A673 (cell line): ENCODE results near the gene FASTKD2. TPM values are rescaled to one million over a fixed set of nuclear protein-coding genes. Genes with fewer than 3 reads are reported as not detected.

ENCODE experiments used
- Bru-seq: library from RNA; stranded (reverse); fragments of 400-500 nt; gene quantifications from one replicate; lab custom pipeline; 2021; lab: Mats Ljungman, UMichigan
- BruChase-seq, 2 experiments: library from RNA; stranded (reverse); fragments of 400-500 nt; gene quantifications; one replicate each; lab custom pipeline; 2021; lab: Mats Ljungman, UMichigan
- BruUV-seq: library from RNA; stranded (reverse); fragments of 400-500 nt; replicated peaks from 2 replicates; lab custom pipeline; 2021; lab: Mats Ljungman, UMichigan
- CTCF ChIA-PET: fragments of 300-600 bp; sonication (Branson Sonifier 250); formaldehyde crosslinking; loops from one replicate; lab custom pipeline; 2022; ENCODE audit warnings: antibody characterized with exemption; lab: Charles Lee
- POLR2A ChIA-PET: fragments of 300-600 bp; sonication (Branson Sonifier 250); formaldehyde crosslinking; loops from one replicate; lab custom pipeline; 2022; ENCODE audit warnings: antibody characterized with exemption; ENCODE audit not compliant: low non-redundant PET; lab: Charles Lee
- DNase-seq: peaks from one replicate; pipeline ENCODE4 v3.0.0-alpha.2; 2015; ENCODE audit warnings: low spot score
- H3K27ac ChIP-seq: fragments of 200-600 bp; sonication (generic); 2 replicates; pipeline ENCODE4 v1.5.1; 2016; ENCODE audit warnings: mixed run types, low read depth, mild to moderate bottlenecking, mixed read lengths, antibody characterized with exemption, low read length; ENCODE audit not compliant: poor library complexity, severe bottlenecking
- H3K27me3 ChIP-seq: fragments of 200-600 bp; sonication (generic); replicated peaks from 2 replicates; pipeline ENCODE4 v1.6.1; 2017; ENCODE audit warnings: mixed run types, low read depth, mild to moderate bottlenecking, mixed read lengths, antibody characterized with exemption, low read length; ENCODE audit not compliant: insufficient read depth, poor library complexity
- H3K36me3 ChIP-seq: fragments of 200-600 bp; sonication (generic); 2 replicates; pipeline ENCODE4 v1.6.1; 2016; ENCODE audit warnings: mixed run types, mild to moderate bottlenecking, mixed read lengths, antibody characterized with exemption, low read length; ENCODE audit not compliant: insufficient read depth, poor library complexity, severe bottlenecking
- H3K4me1 ChIP-seq: fragments of 200-600 bp; sonication (generic); 2 replicates; pipeline ENCODE4 v1.6.1; 2017; ENCODE audit warnings: mixed run types, mild to moderate bottlenecking, mixed read lengths, antibody characterized with exemption, low read length; ENCODE audit not compliant: insufficient read depth, poor library complexity, severe bottlenecking
- H3K4me3 ChIP-seq: fragments of 200-600 bp; sonication (generic); 2 replicates; pipeline ENCODE4 v1.5.1; 2016; ENCODE audit warnings: low read depth, mixed run types, mild to moderate bottlenecking, mixed read lengths, low read length; ENCODE audit not compliant: poor library complexity, severe bottlenecking
- H3K9me3 ChIP-seq: fragments of 200-600 bp; sonication (generic); 2 replicates; pipeline ENCODE4 v1.6.1; 2016; ENCODE audit warnings: mixed run types, low read depth, mild to moderate bottlenecking, mixed read lengths, antibody characterized with exemption, low read length; ENCODE audit not compliant: poor library complexity, severe bottlenecking
- CTCF ChIP-seq: fragments of 300-800, 200-600 bp; sonication (generic); conservative IDR thresholded peaks from 2 replicates; pipeline ENCODE4 v1.5.1; 2017; ENCODE audit warnings: low read depth, mild to moderate bottlenecking, antibody characterized with exemption, low read length, moderate library complexity, mixed read lengths
- EZH2 ChIP-seq: fragments of 200-600 bp; sonication (generic); IDR thresholded peaks from 2 replicates; pipeline ENCODE4 v1.6.1; 2017; ENCODE audit warnings: borderline replicate concordance, low read depth, mild to moderate bottlenecking, mixed read lengths, antibody characterized with exemption, low read length; ENCODE audit not compliant: poor library complexity, severe bottlenecking
- intact Hi-C: fragments of 100-400 bp; cut with micrococcal nuclease; formaldehyde crosslinking; loops from one replicate; pipeline ENCODE4 v1.10.0; 2022; ENCODE audit not compliant: unreplicated experiment
- long read RNA-seq: library from polyadenylated mRNA; stranded (forward); transcript quantifications from one replicate; pipeline ENCODE4 v2.0.0, GENCODE V29; 2022
- total RNA-seq: library from RNA; stranded (reverse); gene quantifications from 2 replicates; pipeline ENCODE4 v1.2.3, GENCODE V29; 2021

The FASTKD2 gene
- 27.3 and 35.4 TPM in 2 replicates for total RNA-seq
- Bru-seq, nascent RNA = percentile 93 among the genes with signal in this experiment
- BruChase-seq, experiment 1, labeled RNA remaining after a 2-hour chase = percentile 91 among the genes with signal in this experiment
- BruChase-seq, experiment 2, labeled RNA remaining after a 6-hour chase = percentile 88 among the genes with signal in this experiment
- long read RNA-seq, transcript FASTKD2-201 (12 exons, 3,188 nt) = major isoform, 58 of 122 reads
- long read RNA-seq, transcript FASTKD2-202 (12 exons, 2,586 nt) = minor isoform, 45 of 122 reads
- long read RNA-seq, partial matches to known transcripts = 7 of 122 reads
- long read RNA-seq, other reads (novel, unspliced or antisense) = 8 of 122 reads

DNA sequence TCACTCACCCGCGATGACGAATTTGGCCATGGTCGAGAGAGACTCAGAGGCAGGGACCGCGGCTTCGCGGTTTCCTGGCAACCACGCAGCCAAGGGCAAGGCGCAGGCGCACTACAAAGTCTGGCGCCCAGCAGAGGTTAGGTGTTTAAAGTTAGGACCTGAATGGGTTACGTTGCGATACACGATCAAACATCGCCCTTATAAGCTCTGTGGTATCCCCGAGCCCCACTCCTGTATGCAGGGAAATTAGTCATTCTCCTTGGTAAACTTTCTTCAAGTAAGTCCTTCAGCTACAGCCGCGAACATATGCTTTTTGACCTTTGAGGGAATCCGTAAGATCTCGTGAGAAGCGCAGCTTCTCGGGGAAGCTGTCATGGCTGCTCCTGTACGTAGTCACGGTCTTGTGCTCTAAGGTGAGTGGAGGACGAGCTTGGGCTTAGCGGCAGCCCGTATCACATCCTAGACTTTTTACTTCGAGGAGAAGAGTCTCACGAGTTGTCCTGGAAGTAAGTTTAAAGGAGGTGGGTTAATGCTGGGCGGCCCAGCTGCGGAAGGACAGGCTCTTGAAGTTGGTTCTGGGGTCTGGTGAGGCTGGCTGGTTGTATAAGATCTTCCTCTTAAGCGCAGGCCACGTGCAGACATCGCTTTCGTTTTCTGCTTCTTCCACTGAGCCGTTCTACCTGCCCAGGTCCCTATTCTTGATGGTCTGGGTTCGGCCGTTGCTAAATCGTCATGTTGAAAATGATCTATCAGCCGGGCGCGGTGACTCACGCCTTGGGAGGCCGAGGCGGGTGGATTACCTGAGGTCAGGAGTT lies at the start of gene FASTKD2, which contains the start of gene MDH1B:
FASTKD2 (plus strand) TSS at position 365 of the 815 bp plus-strand sequence. CDS start 1,088 bp downstream, outside the sequence.
MDH1B (minus strand) TSS at position 87 of the 815 bp plus-strand sequence; CDS start at position 30, 57 bp downstream.
- H3K27me3 ChIP-seq = peaks cover 12% of the 10 kb centered on the region
- intact Hi-C loops = no loop called here
- H3K4me1 ChIP-seq = peaks cover 3% of the 10 kb centered on the region
- BruUV-seq = no TSS peak
- peak within 1 kb of the TSS; percentile 88 for H3K27ac ChIP-seq
- peak within 1 kb of the TSS; percentile 98 for H3K4me3 ChIP-seq
- ChIA-PET POLR2A (no interaction called here), CTCF (no interaction called here)
- TF ChIP-seq CTCF = no peak
- no peak for TF ChIP-seq EZH2
- peak; percentile 91 for DNase-seq
- peaks cover 17% of the 10 kb centered on the region for H3K36me3 ChIP-seq
- H3K9me3 ChIP-seq = no peaks in the 10 kb centered on the region

GRCh38 chr2:206716623-206717022 lies 48.8 kb upstream of the FASTKD2 start:
- no TSS peak for BruUV-seq
- CTCF ChIA-PET = interaction anchor here (0.6 kb wide), 1 partner anchor 246 kb away, joined by 4 read pairs; no protein-coding TSS in a partner anchor
- intact Hi-C loops = no loop called here
- Histone ChIP-seq H3K27ac (no peak overlapping the region), H3K4me3 (no peak overlapping the region), H3K27me3 (peaks cover 3% of the 10 kb centered on the region), H3K36me3 (no peaks in the 10 kb centered on the region), H3K9me3 (no peaks in the 10 kb centered on the region), H3K4me1 (no peaks in the 10 kb centered on the region)
- POLR2A ChIA-PET = no interaction called here
- DNase-seq = no peak
- TF ChIP-seq CTCF (no peak), EZH2 (no peak)

DNA sequence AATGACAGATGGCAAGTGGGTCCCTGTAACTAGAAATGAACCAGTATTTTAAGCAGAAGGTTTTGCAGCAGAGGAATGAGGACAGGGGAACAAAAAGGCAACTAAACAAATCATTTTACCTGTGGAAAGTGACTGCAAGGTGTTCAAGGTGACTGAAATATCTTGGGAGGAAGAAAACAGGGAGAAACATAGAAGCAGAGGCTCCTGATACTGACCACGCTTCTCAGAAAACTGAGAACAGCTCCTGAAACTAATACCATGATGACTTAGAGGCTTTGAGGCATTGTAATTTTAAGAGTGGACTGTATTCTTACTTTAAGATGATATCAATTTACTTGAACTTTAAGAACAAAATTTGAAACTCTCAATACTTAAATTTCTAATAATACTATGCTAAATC lies 47.1 kb upstream of the FASTKD2 start, which contains the start of gene DYTN:
DYTN (minus strand) TSS at position 101 of the 400 bp plus-strand sequence. CDS start 117 bp downstream, outside the sequence.
- ChIA-PET CTCF (no interaction called here), POLR2A (no interaction called here)
- intact Hi-C loops = no loop called here
- Histone ChIP-seq H3K4me3 (no peak within 1 kb of the TSS), H3K4me1 (no peaks in the 10 kb centered on the region), H3K36me3 (no peaks in the 10 kb centered on the region), H3K27me3 (peaks cover 1% of the 10 kb centered on the region), H3K27ac (no peak within 1 kb of the TSS), H3K9me3 (no peaks in the 10 kb centered on the region)
- TF ChIP-seq EZH2 (no peak), CTCF (no peak)
- no peak for DNase-seq
- BruUV-seq = no TSS peak
